ENCODE measurements around the gene SMARCA1. TPM values are rescaled to one million over a fixed set of nuclear protein-coding genes. Genes with fewer than 3 reads are reported as not detected.

Gene SMARCA1
- total RNA-seq, 2 donors from 2014 or later: 34.0 to 56.6 TPM

GRCh38 chrX:129522184-129523078, 859 bp downstream of the SMARCA1 start:
- H3K27me3 ChIP-seq (replicated peaks; ENCODE audit: insufficient read depth): no peaks in the 10 kb centered on the region
- H3K4me1 ChIP-seq (ENCODE audit: control insufficient read depth in 1 of 2, low read depth in 2 of 2): no peaks in the 10 kb centered on the region
- no peak for DNase-seq (ENCODE audit: low spot score)
- peak; percentile 28 for ATAC-seq (ENCODE audit: insufficient number of reproducible peaks, low FRiP score, low read depth)
- TF ChIP-seq CTCF (IDR thresholded peaks at IDR 0.05): no peak
- H3K27ac ChIP-seq: peak overlapping the region; percentile 85 to 90
- no peaks in the 10 kb centered on the region for H3K36me3 ChIP-seq
- H3K9me3 ChIP-seq: no peaks in the 10 kb centered on the region
- H3K4me3 ChIP-seq: peak overlapping the region; percentile 90

- H3K36me3 ChIP-seq: no peaks in the 10 kb centered on the region
- no peaks in the 10 kb centered on the region for H3K4me1 ChIP-seq (ENCODE audit: control insufficient read depth in 1 of 2, low read depth in 2 of 2)
- no peak for DNase-seq (ENCODE audit: low spot score)
- no peak for ATAC-seq (ENCODE audit: insufficient number of reproducible peaks, low FRiP score, low read depth)
- no peak overlapping the region for H3K4me3 ChIP-seq
- TF ChIP-seq CTCF (IDR thresholded peaks at IDR 0.05): no peak
- no peaks in the 10 kb centered on the region for H3K9me3 ChIP-seq
- H3K27ac ChIP-seq: no peak overlapping the region
- H3K27me3 ChIP-seq (replicated peaks; ENCODE audit: insufficient read depth): no peaks in the 10 kb centered on the region
Measured at GRCh38 chrX:129520151-129520550, 3.1 kb downstream of the SMARCA1 start.

- TF ChIP-seq CTCF (IDR thresholded peaks at IDR 0.05): no peak
- ATAC-seq (ENCODE audit: insufficient number of reproducible peaks, low FRiP score, low read depth) (no peak), DNase-seq (ENCODE audit: low spot score) (no peak)
- no peak overlapping the region for H3K27ac ChIP-seq
- H3K4me3 ChIP-seq: no peak overlapping the region
- H3K9me3 ChIP-seq: no peaks in the 10 kb centered on the region
- no peaks in the 10 kb centered on the region for H3K36me3 ChIP-seq
- H3K27me3 ChIP-seq (replicated peaks; ENCODE audit: insufficient read depth): no peaks in the 10 kb centered on the region
- H3K4me1 ChIP-seq (ENCODE audit: control insufficient read depth in 1 of 2, low read depth in 2 of 2): no peaks in the 10 kb centered on the region
Measured at GRCh38 chrX:129516402-129516801, 6.9 kb downstream of the SMARCA1 start.

GRCh38 chrX:129512409-129512808, 10.9 kb downstream of the SMARCA1 start:
- H3K9me3 ChIP-seq: no peaks in the 10 kb centered on the region
- no peak overlapping the region for H3K27ac ChIP-seq
- TF ChIP-seq CTCF (IDR thresholded peaks at IDR 0.05): no peak
- H3K4me1 ChIP-seq (ENCODE audit: control insufficient read depth in 1 of 2, low read depth in 2 of 2): no peaks in the 10 kb centered on the region
- no peaks in the 10 kb centered on the region for H3K27me3 ChIP-seq (replicated peaks; ENCODE audit: insufficient read depth)
- no peak for ATAC-seq (ENCODE audit: insufficient number of reproducible peaks, low FRiP score, low read depth)
- H3K4me3 ChIP-seq: no peak overlapping the region
- H3K36me3 ChIP-seq: peaks cover 3% of the 10 kb centered on the region
- DNase-seq (ENCODE audit: low spot score): no peak

GRCh38 chrX:129511689-129512088, 11.6 kb downstream of the SMARCA1 start:
- no peak for TF ChIP-seq CTCF (IDR thresholded peaks at IDR 0.05)
- ATAC-seq (ENCODE audit: insufficient number of reproducible peaks, low FRiP score, low read depth) (no peak), DNase-seq (ENCODE audit: low spot score) (no peak)
- no peaks in the 10 kb centered on the region for H3K4me1 ChIP-seq (ENCODE audit: control insufficient read depth in 1 of 2, low read depth in 2 of 2)
- no peak overlapping the region for H3K4me3 ChIP-seq
- H3K27me3 ChIP-seq (replicated peaks; ENCODE audit: insufficient read depth): no peaks in the 10 kb centered on the region
- H3K9me3 ChIP-seq: no peaks in the 10 kb centered on the region
- H3K27ac ChIP-seq: no peak overlapping the region
- H3K36me3 ChIP-seq: peaks cover 4% of the 10 kb centered on the region

All from thoracic aorta (tissue), 2 donors.